Measurements from ENCODE around the gene RAD50.

RAD50 gene

GRCh38 chr5:132635873-132636272, 79.1 kb downstream of the RAD50 start:
- H3K36me3 ChIP-seq, result peaks cover 25% of the 10 kb centered on the region
- no peaks in the 10 kb centered on the region for H3K27me3 ChIP-seq
- H3K4me1 ChIP-seq, result no peaks in the 10 kb centered on the region
- no peak overlapping the region for H3K4me3 ChIP-seq (ENCODE audit: low read depth, low read length)
- DNase-seq, result no peak
- no peaks in the 10 kb centered on the region for H3K9me3 ChIP-seq
- no peak for TF ChIP-seq CTCF (IDR thresholded peaks at IDR 0.05; ENCODE audit: low read depth, low read length)

- no peaks in the 10 kb centered on the region for H3K9me3 ChIP-seq
- H3K27me3 ChIP-seq, result no peaks in the 10 kb centered on the region
- no peak for DNase-seq
- no peak overlapping the region for H3K4me3 ChIP-seq (ENCODE audit: low read depth, low read length)
- no peaks in the 10 kb centered on the region for H3K4me1 ChIP-seq
- H3K36me3 ChIP-seq, result peaks cover 25% of the 10 kb centered on the region
- TF ChIP-seq CTCF (IDR thresholded peaks at IDR 0.05; ENCODE audit: low read depth, low read length), result no peak
Measured at GRCh38 chr5:132637241-132637640, 80.5 kb downstream of the RAD50 start.

GRCh38 chr5:132639706-132640130, 82.9 kb downstream of the RAD50 start:
- Histone ChIP-seq H3K4me1 (no peaks in the 10 kb centered on the region), H3K27me3 (no peaks in the 10 kb centered on the region), H3K36me3 (peaks cover 25% of the 10 kb centered on the region), H3K4me3 (ENCODE audit: low read depth, low read length) (no peak overlapping the region), H3K9me3 (no peaks in the 10 kb centered on the region)
- TF ChIP-seq CTCF (IDR thresholded peaks at IDR 0.05; ENCODE audit: low read depth, low read length), result no peak
- no peak for DNase-seq

- TF ChIP-seq CTCF (IDR thresholded peaks at IDR 0.05; ENCODE audit: low read depth, low read length), result no peak
- no peaks in the 10 kb centered on the region for H3K27me3 ChIP-seq
- DNase-seq, result no peak
- H3K4me3 ChIP-seq (ENCODE audit: low read depth, low read length), result no peak overlapping the region
- no peaks in the 10 kb centered on the region for H3K9me3 ChIP-seq
- no peaks in the 10 kb centered on the region for H3K4me1 ChIP-seq
- H3K36me3 ChIP-seq, result peaks cover 25% of the 10 kb centered on the region
Measured at GRCh38 chr5:132640613-132641012, 83.8 kb downstream of the RAD50 start.

GRCh38 chr5:132641241-132641723, 84.5 kb downstream of the RAD50 start:
- no peak for DNase-seq
- H3K36me3 ChIP-seq, result peaks cover 25% of the 10 kb centered on the region
- no peak for TF ChIP-seq CTCF (IDR thresholded peaks at IDR 0.05; ENCODE audit: low read depth, low read length)
- H3K4me3 ChIP-seq (ENCODE audit: low read depth, low read length), result no peak overlapping the region
- H3K27me3 ChIP-seq, result no peaks in the 10 kb centered on the region
- no peaks in the 10 kb centered on the region for H3K4me1 ChIP-seq
- H3K9me3 ChIP-seq, result no peaks in the 10 kb centered on the region

- Histone ChIP-seq H3K36me3 (peaks cover 25% of the 10 kb centered on the region), H3K4me3 (ENCODE audit: low read depth, low read length) (no peak overlapping the region), H3K27me3 (no peaks in the 10 kb centered on the region), H3K9me3 (no peaks in the 10 kb centered on the region), H3K4me1 (no peaks in the 10 kb centered on the region)
- DNase-seq, result no peak
- TF ChIP-seq CTCF (IDR thresholded peaks at IDR 0.05; ENCODE audit: low read depth, low read length), result no peak
Measured at GRCh38 chr5:132641841-132642240, 85.1 kb downstream of the RAD50 start.

Measured in BE2C (cell line).